Thoracic aorta (tissue), 2 donors: ENCODE measurements around the gene RALGDS. TPM values are rescaled to one million over a fixed set of nuclear protein-coding genes. Genes with fewer than 3 reads are reported as not detected.
A peak's percentile ranks its signal among the peaks of the same experiment; 100 is the strongest.

Source experiments
- ATAC-seq: fragments of 150-250 bp; one replicate; pipeline ENCODE4 v1.8.0; 2017; ENCODE audit warnings: low read depth; ENCODE audit not compliant: insufficient number of reproducible peaks, low FRiP score
- DNase-seq: peaks from one replicate; pipeline ENCODE4 v3.0.0-alpha.2; 2020; ENCODE audit warnings: low spot score
- H3K27ac ChIP-seq, 2 donors: fragments of 200-600 bp; sonication (generic); 1 replicate in 1 of 2; 2 replicates in 1 of 2; pipeline ENCODE4 v1.5.1; 2016; ENCODE audit warnings: mild to moderate bottlenecking in 2 of 2, moderate library complexity in 2 of 2
- H3K27me3 ChIP-seq: fragments of 200-600 bp; sonication (generic); replicated peaks from 2 replicates; pipeline ENCODE4 v1.6.0; 2016; ENCODE audit warnings: mild to moderate bottlenecking; ENCODE audit not compliant: insufficient read depth
- H3K36me3 ChIP-seq: fragments of 200-600 bp; sonication (generic); one replicate; pipeline ENCODE4 v1.5.1; 2016
- H3K4me1 ChIP-seq, 2 donors: fragments of 200-600 bp; sonication (generic); 1 replicate in 1 of 2; 2 replicates in 1 of 2; pipeline versions ENCODE4 v1.5.1 to v1.6.0; 2016; ENCODE audit warnings: low read depth in 2 of 2, mild to moderate bottlenecking in 1 of 2; ENCODE audit not compliant: control insufficient read depth in 1 of 2
- H3K4me3 ChIP-seq: fragments of 200-600 bp; sonication (generic); 2 replicates; pipeline ENCODE4 v1.5.1; 2016; ENCODE audit warnings: mild to moderate bottlenecking
- H3K9me3 ChIP-seq: fragments of 200-600 bp; sonication (generic); 2 replicates; pipeline ENCODE4 v1.5.1; 2016
- CTCF ChIP-seq: fragments of 200-600 bp; sonication (generic); IDR thresholded peaks from one replicate; pipeline ENCODE4 v1.5.1; 2019; ENCODE audit warnings: antibody characterized with exemption
- total RNA-seq, 2 donors: library from RNA; depleted of rRNA; stranded (reverse); fragments of >200 nt; gene quantifications; one replicate each; pipeline versions ENCODE4 v1.1.0 to v1.2.3, GENCODE V29; 2016

Gene RALGDS
- total RNA-seq, 2 donors from 2014 or later = 30.3 to 98.8 TPM

GRCh38 chr9:133144904-133145851, 24.1 kb upstream of the RALGDS start:
- TF ChIP-seq CTCF = no peak
- H3K4me1 ChIP-seq = peaks cover 17 to 34% of the 10 kb centered on the region in 2 donors
- H3K9me3 ChIP-seq = no peaks in the 10 kb centered on the region
- no peak overlapping the region for H3K27ac ChIP-seq
- H3K27me3 ChIP-seq = no peaks in the 10 kb centered on the region
- ATAC-seq (no peak), DNase-seq (no peak)
- no peaks in the 10 kb centered on the region for H3K36me3 ChIP-seq
- no peak overlapping the region for H3K4me3 ChIP-seq

GRCh38 chr9:133144142-133144903, 23.3 kb upstream of the RALGDS start:
- no peak for ATAC-seq
- Histone ChIP-seq H3K27ac (no peak overlapping the region), H3K4me1 (peaks cover 17 to 34% of the 10 kb centered on the region in 2 donors)

GRCh38 chr9:133143639-133144141, 22.6 kb upstream of the RALGDS start:
- TF ChIP-seq CTCF = no peak
- no peaks in the 10 kb centered on the region for H3K36me3 ChIP-seq
- H3K4me3 ChIP-seq = peak overlapping the region; percentile 65
- H3K27me3 ChIP-seq = no peaks in the 10 kb centered on the region
- H3K4me1 ChIP-seq = peaks cover 17 to 34% of the 10 kb centered on the region in 2 donors
- ATAC-seq (no peak), DNase-seq (no peak)
- H3K9me3 ChIP-seq = no peaks in the 10 kb centered on the region
- no peak overlapping the region for H3K27ac ChIP-seq

More at GRCh38 chr9:133144142-133144903, 23.3 kb upstream of the RALGDS start:
- TF ChIP-seq CTCF = peak; percentile 97
- no peaks in the 10 kb centered on the region for H3K27me3 ChIP-seq
- no peaks in the 10 kb centered on the region for H3K9me3 ChIP-seq
- peak overlapping the region; percentile 65 for H3K4me3 ChIP-seq
- DNase-seq = peak; percentile 71
- no peaks in the 10 kb centered on the region for H3K36me3 ChIP-seq

- Histone ChIP-seq H3K27me3 (no peaks in the 10 kb centered on the region), H3K27ac (no peak overlapping the region), H3K36me3 (no peaks in the 10 kb centered on the region), H3K4me3 (no peak overlapping the region), H3K9me3 (no peaks in the 10 kb centered on the region), H3K4me1 (peaks cover 12 to 31% of the 10 kb centered on the region in 2 donors)
- ATAC-seq (no peak), DNase-seq (no peak)
- no peak for TF ChIP-seq CTCF
These were observed 21.9 kb upstream of the RALGDS start for GRCh38 chr9:133142684-133143622.
